DMS79 (cell line): ENCODE data around the gene COL23A1.

Experiments
- DNase-seq: peaks from one replicate; lab custom pipeline; 2025; lab: John Stamatoyannopoulos, UW

Gene COL23A1

GRCh38 chr5:178392931-178393394, 197.2 kb downstream of the COL23A1 start:
- no peak for DNase-seq

GRCh38 chr5:178392386-178392785, 197.8 kb downstream of the COL23A1 start:
- DNase-seq = no peak

- DNase-seq = no peak
These were observed 198.7 kb downstream of the COL23A1 start for GRCh38 chr5:178391480-178391879.

DNA sequence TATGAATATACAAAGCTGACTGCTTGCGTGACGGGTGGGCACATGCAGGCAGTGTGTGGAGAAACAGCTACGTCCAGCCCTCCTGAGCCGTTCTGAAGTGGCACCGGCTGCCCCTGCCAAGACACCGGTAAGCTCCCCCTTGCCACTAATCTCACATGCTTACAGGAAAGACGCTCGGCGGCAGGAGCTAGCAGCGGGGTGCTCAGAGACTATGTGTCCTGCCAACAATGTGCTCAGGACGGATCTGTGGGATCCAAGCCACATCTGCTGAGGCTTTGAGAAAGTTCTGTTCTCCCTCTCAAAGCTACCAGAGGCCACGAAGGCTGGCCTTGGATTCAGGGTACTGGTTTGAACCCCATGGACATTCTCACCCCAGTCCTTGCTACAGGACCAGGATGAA, 200.4 kb downstream of the COL23A1 start:
- DNase-seq = no peak

DNA sequence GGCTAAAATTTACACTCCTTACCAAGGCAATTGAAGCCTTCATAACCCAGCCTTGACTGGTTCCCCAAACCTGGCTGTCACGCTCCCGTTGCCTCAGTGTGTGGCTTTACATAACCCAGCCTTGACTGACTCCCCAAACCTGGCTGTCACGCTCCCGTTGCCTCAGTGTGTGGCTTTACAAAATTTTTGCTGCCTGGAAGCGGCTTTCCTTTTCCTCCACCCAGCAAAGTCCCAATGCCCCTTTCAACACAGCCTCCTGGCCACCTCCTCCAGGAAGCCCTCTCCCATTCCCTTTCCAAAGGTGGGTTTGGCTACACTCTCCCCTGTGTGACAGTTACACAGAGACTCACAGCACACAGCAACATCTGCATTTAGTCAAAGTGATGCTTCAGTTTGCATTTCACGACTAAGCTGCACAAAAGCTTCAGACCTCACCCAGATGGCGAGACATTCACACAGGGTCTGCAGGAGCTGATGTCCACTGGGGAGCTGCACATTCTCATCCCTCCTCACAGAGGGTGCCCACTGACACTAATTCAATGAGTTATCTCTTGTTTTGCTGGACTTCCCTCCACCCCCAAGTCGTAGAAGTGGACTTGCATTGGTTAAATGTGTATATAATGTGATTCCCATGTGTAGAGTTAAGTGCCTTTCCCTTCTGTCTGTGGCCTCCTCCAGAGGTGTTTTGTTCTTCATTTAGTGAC, 201.0 kb downstream of the COL23A1 start:
- no peak for DNase-seq

DNA sequence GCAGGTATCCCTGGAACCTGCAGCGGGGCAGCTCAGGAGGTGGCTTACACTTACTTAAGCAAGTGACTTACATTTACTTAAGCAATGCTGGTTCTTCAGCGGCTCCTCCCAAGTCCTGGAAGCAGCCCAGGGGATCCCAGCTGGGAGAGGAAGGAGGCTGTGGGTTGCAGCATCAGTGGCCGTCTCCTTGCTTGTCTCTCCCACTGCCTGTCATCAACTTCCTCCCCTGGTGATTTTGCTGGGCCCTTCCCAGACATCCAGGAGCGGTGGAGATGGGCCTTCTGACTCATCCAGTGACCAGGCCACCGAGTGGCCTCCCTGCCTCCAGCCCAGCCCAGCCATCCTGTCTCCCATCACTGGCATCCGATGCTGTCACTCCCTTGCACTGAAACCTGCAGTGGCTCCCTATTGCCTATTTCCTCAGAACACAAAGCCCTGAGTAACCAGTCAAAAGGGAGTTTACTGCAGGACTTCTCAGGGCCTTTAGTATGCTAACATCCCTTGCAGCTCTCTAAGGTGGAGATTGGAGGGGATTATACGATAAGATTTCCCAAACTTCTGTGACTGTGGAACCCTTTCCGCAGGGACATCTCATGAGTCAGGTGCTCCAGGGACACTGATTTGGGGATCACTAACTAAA, 201.7 kb downstream of the COL23A1 start:
- DNase-seq = no peak

DNA sequence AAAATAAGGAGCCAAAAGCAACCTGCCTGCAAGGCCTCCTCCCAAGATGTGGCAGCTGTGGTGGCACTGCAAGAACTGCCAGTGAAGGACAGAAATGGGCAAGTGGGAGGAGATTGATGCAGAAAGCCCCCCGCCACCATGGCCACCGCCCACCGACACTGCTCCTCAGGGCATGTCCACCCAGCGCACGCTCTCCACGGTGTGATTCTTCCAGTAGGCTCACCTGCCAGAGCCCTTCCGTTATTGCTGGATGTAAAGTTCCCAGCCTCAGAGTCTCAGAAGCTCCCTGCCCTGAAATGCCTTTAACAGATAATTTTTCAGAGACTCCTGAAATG, 202.4 kb downstream of the COL23A1 start:
- DNase-seq = no peak

- DNase-seq = no peak
These were observed 202.9 kb downstream of the COL23A1 start for GRCh38 chr5:178387061-178387855.

DNA sequence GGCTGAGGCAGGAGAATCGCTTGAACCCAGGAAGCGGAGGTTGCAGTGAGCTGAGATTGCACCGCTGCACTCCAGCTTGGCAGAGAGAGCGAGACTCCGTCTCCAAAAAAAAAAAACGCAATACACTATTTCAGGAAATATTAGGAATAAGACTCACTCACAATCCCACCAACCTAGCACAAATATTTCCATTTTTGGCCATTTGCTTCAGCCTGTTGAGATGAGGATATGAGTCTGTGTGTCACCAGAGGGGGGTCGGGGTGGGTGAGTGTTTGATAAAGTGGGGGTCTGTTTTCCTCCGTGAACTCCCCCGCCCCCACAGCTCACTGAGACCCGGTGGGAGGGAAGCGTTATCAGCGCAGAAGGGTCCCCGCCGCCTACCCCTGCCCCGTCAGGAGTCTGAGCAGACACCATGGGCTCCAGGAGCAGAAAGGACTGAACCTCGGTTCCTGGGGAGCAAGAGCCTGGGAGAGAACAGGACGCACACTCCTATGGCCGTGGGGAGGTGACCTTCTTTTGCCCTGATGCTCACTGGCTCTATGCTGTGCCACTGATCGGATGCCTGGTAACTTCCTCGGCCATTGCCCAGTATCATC, 203.8 kb downstream of the COL23A1 start:
- no peak for DNase-seq

- no peak for DNase-seq
These were observed 204.7 kb downstream of the COL23A1 start for GRCh38 chr5:178385496-178385890.

GRCh38 chr5:178384816-178385495, 205.2 kb downstream of the COL23A1 start:
- DNase-seq = no peak

GRCh38 chr5:178383919-178384815, 206.0 kb downstream of the COL23A1 start:
- no peak for DNase-seq

DNA sequence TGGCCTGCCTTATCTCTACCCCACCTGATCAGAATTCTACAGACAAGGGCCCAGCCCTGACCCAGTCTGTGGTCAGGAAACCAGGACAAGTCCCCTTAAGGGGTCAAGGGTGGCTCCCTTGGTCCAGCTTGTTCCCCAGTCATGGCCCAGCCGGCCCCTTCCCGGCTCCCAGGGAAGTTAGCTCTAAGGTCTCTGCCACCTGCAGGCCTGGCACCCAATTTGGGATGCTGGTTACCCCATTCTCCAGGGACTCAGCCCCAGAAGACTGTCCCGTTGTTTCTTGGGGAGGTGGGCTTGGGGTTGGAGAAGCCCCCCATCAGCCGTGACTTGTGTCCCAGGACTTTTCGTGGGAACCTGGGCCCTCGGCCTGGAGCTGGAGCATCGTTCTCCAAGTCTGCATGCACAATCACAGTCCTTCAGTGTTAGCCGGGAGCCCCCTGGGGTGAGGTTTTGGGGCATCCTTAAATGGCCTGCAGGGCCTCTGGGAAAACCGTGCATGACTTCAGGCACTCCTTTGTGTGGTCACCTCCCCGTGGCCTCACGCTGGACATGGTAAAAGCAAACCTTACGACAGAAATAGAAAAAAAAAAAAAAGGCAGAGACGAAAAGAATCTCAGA, 206.8 kb downstream of the COL23A1 start:
- no peak for DNase-seq

DNA sequence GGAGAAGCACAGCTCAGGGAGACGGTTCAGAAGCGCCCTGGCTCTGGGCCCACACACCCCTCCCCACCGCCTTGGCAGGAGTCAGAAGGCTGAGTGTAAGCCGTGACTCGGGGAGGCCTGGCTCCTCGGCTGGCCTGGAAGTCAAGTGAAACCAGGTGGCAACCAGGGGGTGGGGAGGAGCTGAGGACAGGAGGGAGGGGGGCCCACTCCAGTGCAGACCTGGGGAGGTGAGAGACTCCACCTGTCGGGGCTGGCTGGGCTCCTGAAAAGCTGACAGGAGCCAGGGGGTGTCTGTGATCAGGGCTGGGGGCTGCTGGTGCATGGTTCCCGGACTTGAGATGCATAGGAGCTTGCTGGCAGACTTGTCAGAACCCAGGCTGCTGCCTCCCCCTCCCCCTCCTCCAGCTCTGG, 207.4 kb downstream of the COL23A1 start:
- DNase-seq = peak; percentile 70

GRCh38 chr5:178381921-178382695, 208.1 kb downstream of the COL23A1 start:
- no peak for DNase-seq

GRCh38 chr5:178381206-178381605, 209.0 kb downstream of the COL23A1 start:
- no peak for DNase-seq

GRCh38 chr5:178380541-178381074, 209.6 kb downstream of the COL23A1 start:
- no peak for DNase-seq

- no peak for DNase-seq
These were observed 210.1 kb downstream of the COL23A1 start for GRCh38 chr5:178380086-178380485.
